Measurements from ENCODE around the gene SSBP3.

DNA sequence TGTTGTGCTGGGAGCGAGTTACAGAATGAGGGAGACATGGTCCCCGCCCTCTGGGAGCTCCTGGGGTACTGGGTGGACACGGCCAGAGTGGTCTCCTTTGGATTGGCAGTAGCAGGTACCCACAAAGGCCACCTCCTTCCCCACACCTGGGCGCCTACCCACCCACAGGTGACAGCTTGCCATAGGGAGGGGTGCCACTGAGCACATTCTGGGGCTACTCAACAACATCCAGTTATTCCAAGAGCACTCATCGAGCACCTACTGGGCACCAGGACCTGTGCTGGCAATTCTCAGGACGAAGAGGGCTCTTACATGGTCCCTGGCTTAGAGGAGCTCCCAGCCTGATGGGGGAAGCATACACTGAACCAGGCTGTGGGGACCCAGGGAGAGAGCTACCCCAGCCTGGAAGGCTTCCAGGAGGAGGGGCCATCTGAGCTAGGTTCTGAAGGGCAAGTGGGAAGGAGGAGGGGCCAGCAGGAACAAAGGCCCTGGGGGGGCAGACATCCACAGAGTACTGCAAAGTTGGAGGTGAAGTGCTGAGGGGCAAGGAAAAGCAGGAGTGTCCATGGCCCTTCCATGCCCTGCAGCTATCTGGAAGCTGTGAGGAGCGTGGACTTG lies 184.2 kb downstream of the SSBP3 start:
- no peak for TF ChIP-seq FOXP2 (optimal IDR thresholded peaks at IDR 0.05; ENCODE audit: control extremely low read depth, extremely low read length, insufficient read depth)
- no peak; the same call in 1 of the 2 replicates for TF ChIP-seq POLR2AphosphoS5 (IDR thresholded peaks at IDR 0.05; ENCODE audit: borderline replicate concordance, low read depth, low read length)
- no peak for TF ChIP-seq EZH2 (IDR thresholded peaks at IDR 0.05)
